Measurements from ENCODE around the gene TNK2. TPM values are rescaled to one million over a fixed set of nuclear protein-coding genes. Genes with fewer than 3 reads are reported as not detected.

The TNK2 gene
- total and polyA plus RNA-seq, 12 donors, result 3.4 to 161 (median 24.7) TPM

DNA sequence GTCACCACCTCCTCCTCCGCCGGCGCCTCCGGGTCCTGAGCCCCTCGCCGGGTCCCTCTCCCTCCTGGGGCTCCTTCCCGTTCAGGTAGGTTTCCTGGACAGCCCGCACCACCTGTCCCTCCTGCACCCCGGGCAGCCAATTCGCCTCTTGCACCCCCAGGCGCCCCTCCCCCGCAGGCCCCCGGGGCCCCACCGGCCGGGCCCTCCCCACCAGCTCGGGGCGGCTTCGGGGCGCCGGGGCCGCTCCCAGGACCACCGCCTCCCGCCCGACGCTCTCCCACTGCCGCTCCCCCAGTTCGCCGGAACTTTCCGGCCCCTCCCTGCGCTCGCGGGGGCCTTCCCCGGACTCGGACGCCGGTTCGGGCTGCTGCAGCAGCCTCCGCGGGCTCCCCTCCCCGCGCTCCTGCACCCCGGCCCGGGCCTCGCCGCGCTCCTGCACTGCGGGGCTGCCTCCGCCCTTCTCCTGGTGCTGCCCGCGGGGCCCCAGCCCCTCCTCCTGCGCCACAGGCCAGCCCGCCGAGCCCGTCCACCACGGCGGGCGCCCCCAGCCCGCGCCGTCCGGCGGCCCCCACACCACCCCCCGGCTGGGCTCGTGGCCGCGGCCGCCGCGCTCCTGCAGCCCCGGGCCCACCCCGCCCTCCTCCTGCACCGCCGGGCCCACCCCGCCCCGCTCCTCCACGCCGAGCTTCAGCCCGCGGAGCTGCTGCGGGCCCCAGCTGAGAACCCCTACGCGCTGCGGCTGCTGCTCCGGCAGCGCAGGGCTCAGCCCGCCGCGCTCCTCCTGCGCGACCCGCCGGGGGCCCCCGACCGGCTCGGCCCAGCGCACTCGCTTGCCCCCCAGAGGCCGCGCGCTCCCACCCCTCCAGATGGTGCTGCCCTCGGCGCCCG lies 587 bp upstream of the TNK2 start:
- 0 to 1% (median 1%) methylated on average over 10 to 102 of the region's 103 CpGs; no CpG with 5 or more reads in 1 of the 4 donors for WGBS, 4 donors
- Histone ChIP-seq H3K27me3 (no peaks in the 10 kb centered on the region), H3K36me3 (replicated peaks in 1 of 2) (no peaks in the 10 kb centered on the region), H3K27ac (peak overlapping the region in 2 of 5 donors; percentile 70 to 78), H3K9me3 (replicated peaks in 1 of 3) (no peaks in the 10 kb centered on the region), H3K4me3 (peak overlapping the region in 3 of 4 donors; percentile 26 to 91 (median 45)), H3K4me1 (replicated peaks in 1 of 2) (peaks cover 14 to 16% of the 10 kb centered on the region in 2 donors)
- intact Hi-C loops (cut with DNase I), result no loop called here
- TF ChIP-seq, protein P1, sequence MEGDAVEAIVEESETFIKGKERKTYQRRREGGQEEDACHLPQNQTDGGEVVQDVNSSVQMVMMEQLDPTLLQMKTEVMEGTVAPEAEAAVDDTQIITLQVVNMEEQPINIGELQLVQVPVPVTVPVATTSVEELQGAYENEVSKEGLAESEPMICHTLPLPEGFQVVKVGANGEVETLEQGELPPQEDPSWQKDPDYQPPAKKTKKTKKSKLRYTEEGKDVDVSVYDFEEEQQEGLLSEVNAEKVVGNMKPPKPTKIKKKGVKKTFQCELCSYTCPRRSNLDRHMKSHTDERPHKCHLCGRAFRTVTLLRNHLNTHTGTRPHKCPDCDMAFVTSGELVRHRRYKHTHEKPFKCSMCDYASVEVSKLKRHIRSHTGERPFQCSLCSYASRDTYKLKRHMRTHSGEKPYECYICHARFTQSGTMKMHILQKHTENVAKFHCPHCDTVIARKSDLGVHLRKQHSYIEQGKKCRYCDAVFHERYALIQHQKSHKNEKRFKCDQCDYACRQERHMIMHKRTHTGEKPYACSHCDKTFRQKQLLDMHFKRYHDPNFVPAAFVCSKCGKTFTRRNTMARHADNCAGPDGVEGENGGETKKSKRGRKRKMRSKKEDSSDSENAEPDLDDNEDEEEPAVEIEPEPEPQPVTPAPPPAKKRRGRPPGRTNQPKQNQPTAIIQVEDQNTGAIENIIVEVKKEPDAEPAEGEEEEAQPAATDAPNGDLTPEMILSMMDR (IDR thresholded peaks at IDR 0.05), result no peak
- no peak for TF ChIP-seq POLR2A (IDR thresholded peaks at IDR 0.05)
- DNase-seq, result peak in 3 of 7 donors; percentile 31 to 49 (median 38)

DNA sequence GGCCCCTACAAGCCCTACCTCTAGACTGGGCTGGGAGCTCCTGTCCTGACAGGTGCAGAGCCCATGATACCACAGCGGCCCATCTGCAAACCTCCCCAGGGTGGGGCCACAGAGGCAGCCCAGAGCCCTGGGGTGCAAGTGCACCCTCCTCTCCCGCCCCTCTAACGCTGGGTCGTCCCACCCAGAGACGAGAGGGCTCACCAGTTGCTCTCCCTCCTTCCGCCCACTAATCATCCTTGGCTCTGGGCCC lies 742 bp downstream of the TNK2 start:
- peak overlapping the region in 1 of 4 donors; percentile 91 for H3K4me3 ChIP-seq
- H3K4me1 ChIP-seq (replicated peaks in 1 of 2), result peaks cover 14 to 16% of the 10 kb centered on the region in 2 donors
- no peaks in the 10 kb centered on the region for H3K36me3 ChIP-seq (replicated peaks in 1 of 2)
- no peak for DNase-seq
- TF ChIP-seq, protein P1 (IDR thresholded peaks at IDR 0.05), result no peak
- no peak for TF ChIP-seq POLR2A (IDR thresholded peaks at IDR 0.05)
- peak overlapping the region in 2 of 5 donors; percentile 68 to 70 for H3K27ac ChIP-seq
- 15 to 20% (median 19%) methylated on average over 5 to 6 of the region's 6 CpGs; no CpG with 5 or more reads in 1 of the 4 donors for WGBS, 4 donors
- H3K9me3 ChIP-seq (replicated peaks in 1 of 3), result no peaks in the 10 kb centered on the region
- intact Hi-C loops (cut with DNase I), result no loop called here
- no peaks in the 10 kb centered on the region for H3K27me3 ChIP-seq

DNA sequence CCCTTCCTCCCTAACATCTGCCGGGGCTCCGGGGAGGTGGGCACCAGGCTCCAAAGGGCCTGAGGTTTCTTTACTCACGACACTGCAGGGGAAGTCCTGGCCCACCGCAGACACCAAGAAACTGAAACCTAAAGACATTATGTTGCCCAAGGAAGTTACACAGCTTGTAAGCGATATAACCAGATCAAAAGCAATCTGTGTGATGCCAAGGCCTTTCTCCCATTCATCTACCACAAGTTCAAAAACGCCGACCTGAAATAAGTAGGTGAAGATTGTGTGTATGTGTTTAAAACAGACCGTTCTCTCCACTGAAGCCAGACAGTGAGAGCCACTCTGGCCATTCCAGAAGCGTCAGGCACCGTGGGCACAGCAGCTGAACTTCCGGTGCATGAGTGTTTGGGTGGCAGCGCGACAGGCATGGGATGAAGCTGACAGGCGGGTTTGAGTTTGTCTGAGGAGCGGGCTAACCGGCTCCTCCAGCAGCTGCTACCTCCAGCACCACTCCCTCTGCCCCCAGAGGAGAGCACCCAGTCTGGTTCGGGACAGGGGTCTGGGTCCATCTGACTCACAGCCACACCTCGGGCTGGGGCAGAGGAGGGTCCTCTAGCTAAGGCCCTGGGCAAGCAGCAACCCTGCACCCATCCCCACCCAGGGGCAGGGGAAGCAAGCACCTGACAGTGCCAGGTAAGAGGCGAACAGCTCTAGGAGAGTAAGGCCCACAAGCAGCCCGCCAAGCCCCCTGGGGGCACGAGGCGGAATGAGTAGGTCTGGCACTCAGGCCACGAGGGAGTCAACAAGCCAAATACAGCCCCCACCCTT lies 1.3 kb downstream of the TNK2 start:
- Histone ChIP-seq H3K4me1 (replicated peaks in 1 of 2) (peaks cover 14 to 16% of the 10 kb centered on the region in 2 donors), H3K4me3 (peak overlapping the region in 1 of 4 donors; percentile 91), H3K9me3 (replicated peaks in 1 of 3) (no peaks in the 10 kb centered on the region), H3K27ac (peak overlapping the region in 2 of 5 donors; percentile 68 to 70), H3K27me3 (no peaks in the 10 kb centered on the region), H3K36me3 (replicated peaks in 1 of 2) (no peaks in the 10 kb centered on the region)
- 64 to 70% (median 67%) methylated on average over 13 to 23 of the region's 23 CpGs for WGBS, 4 donors
- TF ChIP-seq, protein P1 (IDR thresholded peaks at IDR 0.05), result no peak
- no peak for TF ChIP-seq POLR2A (IDR thresholded peaks at IDR 0.05)
- intact Hi-C loops (cut with DNase I), result no loop called here
- peak in 2 of 7 donors; percentile 31 to 71 for DNase-seq

Measured in adrenal gland (tissue), 12 donors.